HEK293T (cell line): Measurements from ENCODE around the gene SKIC2.
"Not testable (repeated sequence)": the region's sequence is repeated elsewhere in the genome, so short reads cannot be mapped to it uniquely, and the experiment has no call there.

Experiments
- ARNT ChIP-seq: fragments of 450-650 bp; IDR thresholded peaks from 2 replicates; pipeline ENCODE4 v1.6.1; 2017; ENCODE audit warnings: mild to moderate bottlenecking
- BHLHE40 ChIP-seq: fragments of 450-650 bp; IDR thresholded peaks from 2 replicates; pipeline ENCODE4 v1.6.1; 2016; ENCODE audit warnings: mild to moderate bottlenecking, moderate library complexity, borderline replicate concordance
- CTBP1 ChIP-seq: fragments of 450-650 bp; IDR thresholded peaks from 2 replicates; pipeline ENCODE4 v1.6.1; 2016; ENCODE audit warnings: borderline replicate concordance
- ELF4 ChIP-seq: fragments of 450-650 bp; IDR thresholded peaks from 2 replicates; pipeline ENCODE4 v1.6.1; 2017; ENCODE audit warnings: antibody characterized with exemption
- FOXA1 ChIP-seq: fragments of 450-650 bp; IDR thresholded peaks from 2 replicates; pipeline ENCODE4 v1.6.1; 2016; ENCODE audit warnings: mild to moderate bottlenecking
- FOXK2 ChIP-seq: fragments of 450-650 bp; IDR thresholded peaks from 2 replicates; pipeline ENCODE4 v1.6.1; 2016; ENCODE audit warnings: mild to moderate bottlenecking
- FOXM1 ChIP-seq: fragments of 450-650 bp; IDR thresholded peaks from 2 replicates; pipeline ENCODE4 v1.6.1; 2017; ENCODE audit warnings: mild to moderate bottlenecking, borderline replicate concordance
- HDGF ChIP-seq: fragments of 450-650 bp; IDR thresholded peaks from 2 replicates; pipeline ENCODE4 v1.6.1; 2017; ENCODE audit warnings: antibody characterized with exemption, borderline replicate concordance
- SP1 ChIP-seq: fragments of 450-650 bp; IDR thresholded peaks from 2 replicates; pipeline ENCODE4 v1.6.1; 2017
- SUZ12 ChIP-seq: fragments of 450-650 bp; IDR thresholded peaks from 2 replicates; pipeline ENCODE4 v1.6.1; 2016; ENCODE audit warnings: mild to moderate bottlenecking
- TARDBP ChIP-seq: fragments of 450-650 bp; IDR thresholded peaks from 2 replicates; pipeline ENCODE4 v1.6.1; 2016

DNA sequence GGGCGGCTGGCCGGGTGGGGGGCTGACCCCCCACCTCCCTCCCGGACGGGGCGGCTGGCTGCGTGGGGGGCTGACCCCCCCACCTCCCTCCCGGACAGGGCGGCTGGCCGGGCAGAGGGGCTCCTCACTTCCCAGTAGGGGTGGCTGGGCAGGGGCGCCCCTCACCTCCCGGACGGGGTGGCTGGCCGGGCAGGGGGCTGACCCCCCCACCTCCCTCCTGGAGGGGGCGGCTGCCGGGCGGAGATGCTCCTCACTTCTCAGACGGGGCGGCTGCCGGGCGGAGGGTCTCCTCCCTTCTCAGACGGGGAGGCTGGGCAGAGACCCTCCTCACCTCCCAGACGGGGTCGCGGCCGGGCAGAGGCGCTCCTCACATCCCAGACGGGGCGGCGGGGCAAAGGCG is 17.1 kb downstream of the SKIC2 start:
- not testable (repeated sequence) for TF ChIP-seq SP1, FOXM1, FOXK2, BHLHE40, HDGF, SUZ12, ELF4, FOXA1, TARDBP, CTBP1, ARNT
